Loucy (cell line): ENCODE measurements around the gene CAMK2A.

Source experiments
- H2AFZ ChIP-seq: fragments of 200-600 bp; sonication (generic); 2 replicates; pipeline ENCODE4 v1.6.0; 2016; ENCODE audit warnings: antibody characterized with exemption, mild to moderate bottlenecking, low read length, moderate library complexity
- H3F3A ChIP-seq: fragments of 200-600 bp; 2 replicates; pipeline ENCODE4 v1.6.0; 2016; ENCODE audit warnings: antibody characterized with exemption, low read depth, mild to moderate bottlenecking
- H3K27me3 ChIP-seq: fragments of 200-600 bp; sonication (generic); 2 replicates; pipeline ENCODE4 v1.6.1; 2014; ENCODE audit warnings: low read length, mild to moderate bottlenecking; ENCODE audit not compliant: insufficient read depth, poor library complexity, severe bottlenecking
- H3K36me3 ChIP-seq: fragments of 200-600 bp; sonication (generic); 2 replicates; pipeline ENCODE4 v1.6.1; 2016; ENCODE audit warnings: low read length; ENCODE audit not compliant: insufficient read depth
- H3K4me1 ChIP-seq: fragments of 200-600 bp; sonication (generic); 2 replicates; pipeline ENCODE4 v1.5.1; 2014; ENCODE audit warnings: low read length, mild to moderate bottlenecking; ENCODE audit not compliant: insufficient read depth, poor library complexity, severe bottlenecking
- H3K4me2 ChIP-seq: fragments of 200-600 bp; sonication (generic); 2 replicates; pipeline ENCODE4 v1.6.0; 2014; ENCODE audit warnings: antibody characterized with exemption, low read length, low read depth, mild to moderate bottlenecking; ENCODE audit not compliant: poor library complexity, severe bottlenecking
- H3K4me3 ChIP-seq: fragments of 200-600 bp; sonication (generic); 2 replicates; pipeline ENCODE4 v1.5.1; 2014; ENCODE audit warnings: low read length, mild to moderate bottlenecking, mixed read lengths; ENCODE audit not compliant: poor library complexity, severe bottlenecking
- H3K79me2 ChIP-seq: fragments of 200-600 bp; sonication (generic); 2 replicates; pipeline ENCODE4 v1.6.1; 2014; ENCODE audit warnings: low read length; ENCODE audit not compliant: insufficient read depth
- H3K9ac ChIP-seq: fragments of 200-600 bp; sonication (generic); 2 replicates; pipeline ENCODE4 v1.6.0; 2014; ENCODE audit warnings: mild to moderate bottlenecking, low read depth, low read length, moderate library complexity; ENCODE audit not compliant: poor library complexity, severe bottlenecking
- H3K9me2 ChIP-seq: fragments of 200-600 bp; sonication (generic); replicated peaks from 2 replicates; pipeline ENCODE4 v1.6.1; 2016; ENCODE audit warnings: low read depth, low read length, mixed read lengths
- H3K9me3 ChIP-seq: fragments of 200-600 bp; sonication (generic); 2 replicates; pipeline ENCODE4 v1.6.1; 2014; ENCODE audit warnings: mild to moderate bottlenecking, antibody characterized with exemption, low read length, low read depth; ENCODE audit not compliant: insufficient read depth
- H4K20me1 ChIP-seq: fragments of 200-600 bp; sonication (generic); 2 replicates; pipeline ENCODE4 v1.6.0; 2014; ENCODE audit warnings: antibody characterized with exemption, low read length, mild to moderate bottlenecking; ENCODE audit not compliant: insufficient read depth, poor library complexity, severe bottlenecking
- CTCF ChIP-seq: fragments of 200-600 bp; sonication (generic); conservative IDR thresholded peaks from 2 replicates; pipeline ENCODE4 v1.5.1; 2014; ENCODE audit warnings: mild to moderate bottlenecking, antibody characterized with exemption, low read length
- EZH2phosphoT487 ChIP-seq: fragments of 200-600 bp; IDR thresholded peaks from 2 replicates; pipeline ENCODE4 v1.6.1; 2018; ENCODE audit warnings: antibody characterized with exemption, mild to moderate bottlenecking, moderate library complexity, borderline replicate concordance

Gene CAMK2A

GRCh38 chr5:150320044-150320613 is 30.6 kb upstream of the CAMK2A start:
- no peaks in the 10 kb centered on the region for H3K9me3 ChIP-seq
- H3K36me3 ChIP-seq: no peaks in the 10 kb centered on the region
- H3K27me3 ChIP-seq: no peaks in the 10 kb centered on the region
- TF ChIP-seq EZH2phosphoT487 (no peak), CTCF (no peak)
- H3K79me2 ChIP-seq: no peaks in the 10 kb centered on the region
- H4K20me1 ChIP-seq: no peaks in the 10 kb centered on the region
- no peaks in the 10 kb centered on the region for H3K9me2 ChIP-seq
- H3K4me2 ChIP-seq: no peak overlapping the region
- H3K4me1 ChIP-seq: no peaks in the 10 kb centered on the region
- H2AFZ ChIP-seq: no peak overlapping the region
- H3K9ac ChIP-seq: no peak overlapping the region
- H3K4me3 ChIP-seq: no peak overlapping the region
- H3F3A ChIP-seq: no peaks in the 10 kb centered on the region

DNA sequence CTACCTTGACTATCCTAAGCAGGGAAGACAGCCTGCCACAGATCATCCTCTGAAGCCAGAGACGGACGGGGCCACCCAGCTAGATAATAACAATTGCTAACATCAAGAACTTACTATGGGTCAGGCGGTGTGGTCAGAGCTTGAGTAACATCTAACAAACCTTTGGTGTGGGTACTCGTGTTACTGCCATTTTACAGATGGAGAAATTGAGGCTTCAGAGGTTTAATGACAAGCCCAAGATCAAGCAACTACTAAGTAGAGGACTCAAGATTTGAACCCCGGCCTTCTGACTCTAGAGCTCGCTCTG is 29.9 kb upstream of the CAMK2A start:
- H3F3A ChIP-seq: no peaks in the 10 kb centered on the region
- no peak overlapping the region for H3K4me3 ChIP-seq
- H3K4me2 ChIP-seq: no peak overlapping the region
- no peak overlapping the region for H3K9ac ChIP-seq
- no peaks in the 10 kb centered on the region for H3K9me2 ChIP-seq
- no peaks in the 10 kb centered on the region for H4K20me1 ChIP-seq
- H3K9me3 ChIP-seq: no peaks in the 10 kb centered on the region
- H3K36me3 ChIP-seq: no peaks in the 10 kb centered on the region
- H3K27me3 ChIP-seq: no peaks in the 10 kb centered on the region
- H2AFZ ChIP-seq: no peak overlapping the region
- no peak for TF ChIP-seq EZH2phosphoT487
- no peak for TF ChIP-seq CTCF
- H3K4me1 ChIP-seq: no peaks in the 10 kb centered on the region
- H3K79me2 ChIP-seq: no peaks in the 10 kb centered on the region

DNA sequence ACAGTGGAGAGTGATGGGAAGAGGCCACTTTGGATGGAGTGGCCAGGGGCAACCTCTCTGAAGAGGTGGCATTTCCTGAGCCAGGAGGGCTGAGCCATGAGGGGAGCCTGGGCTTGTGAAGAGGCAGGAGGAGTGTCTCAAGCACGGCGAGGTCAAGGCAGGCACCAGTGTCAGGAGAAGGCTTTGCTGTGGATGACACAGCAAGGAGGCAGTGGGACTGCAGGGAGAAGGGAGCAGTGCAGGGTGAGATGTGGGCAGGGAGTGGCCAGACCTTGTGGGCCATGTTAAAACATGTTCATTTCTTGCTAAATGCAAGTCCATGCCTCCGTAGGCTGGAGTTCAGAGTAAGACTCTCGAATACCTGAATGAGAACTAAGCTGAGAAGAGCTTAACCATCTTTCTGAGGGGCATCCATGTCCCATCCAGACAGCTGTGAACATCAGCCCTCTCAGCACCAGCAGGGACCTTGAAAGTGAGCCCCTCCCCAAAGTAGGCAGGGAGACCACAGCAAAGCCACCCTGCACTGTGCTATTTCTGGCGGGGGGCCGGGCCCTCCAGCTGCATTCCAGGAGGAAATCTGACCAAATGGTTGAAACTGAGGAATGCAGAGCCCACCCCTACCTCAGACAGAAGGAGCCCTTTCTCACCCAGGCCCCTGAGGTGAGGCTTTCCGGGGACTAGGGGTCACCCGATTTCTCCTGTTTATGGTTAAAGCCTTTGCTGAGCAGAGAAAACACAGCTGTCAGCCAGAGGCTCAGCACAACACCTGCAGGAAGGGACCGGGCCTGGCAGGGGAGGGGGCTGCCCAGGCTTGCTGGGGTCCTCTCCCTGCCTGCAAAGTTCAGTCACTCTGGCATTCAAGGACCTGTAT is 29.3 kb upstream of the CAMK2A start:
- H3K9me2 ChIP-seq: no peaks in the 10 kb centered on the region
- no peaks in the 10 kb centered on the region for H3K36me3 ChIP-seq
- no peak overlapping the region for H3K4me2 ChIP-seq
- no peaks in the 10 kb centered on the region for H3K4me1 ChIP-seq
- H3K4me3 ChIP-seq: no peak overlapping the region
- H3K9me3 ChIP-seq: no peaks in the 10 kb centered on the region
- no peaks in the 10 kb centered on the region for H3K27me3 ChIP-seq
- H3F3A ChIP-seq: no peaks in the 10 kb centered on the region
- H2AFZ ChIP-seq: no peak overlapping the region
- H3K9ac ChIP-seq: no peak overlapping the region
- H4K20me1 ChIP-seq: no peaks in the 10 kb centered on the region
- no peak for TF ChIP-seq EZH2phosphoT487
- TF ChIP-seq CTCF: no peak
- H3K79me2 ChIP-seq: no peaks in the 10 kb centered on the region
